ENCODE results near the gene SCRG1. TPM values are rescaled to one million over a fixed set of nuclear protein-coding genes. Genes with fewer than 3 reads are reported as not detected.

The SCRG1 gene
- total and polyA plus RNA-seq, 12 donors = 0.10 to 0.56 (median 0.26) TPM

GRCh38 chr4:173417833-173418232 lies 18.9 kb upstream of the SCRG1 start:
- DNase-seq = no peak
- Histone ChIP-seq H3K27ac (no peak overlapping the region), H3K4me1 (peaks cover 0 to 66% (median 0%) of the 10 kb centered on the region in 9 donors), H3K4me3 (no peak overlapping the region), H3K9me3 (no peaks in the 10 kb centered on the region), H3K27me3 (no peaks in the 10 kb centered on the region), H3K36me3 (peaks cover 0 to 5% (median 0%) of the 10 kb centered on the region in 9 donors)
- intact Hi-C loops (cut with DNase I) = loop anchor here in 9 of 10 donors (1.0 to 10.0 kb wide), 10 partner anchors 46 to 406 kb away; partner anchors contain the start of gene SAP30 (in 3 of the 9)
- no peak for TF ChIP-seq CTCF (IDR thresholded peaks at IDR 0.05)
- no peak for ATAC-seq

- H3K36me3 ChIP-seq = peaks cover 0 to 5% (median 0%) of the 10 kb centered on the region in 9 donors
- WGBS, 2 donors = 79 to 83% methylated on average over 26 of the region's 26 CpGs
- peak in 1 of 9 donors; percentile 17 for TF ChIP-seq CTCF (IDR thresholded peaks at IDR 0.05)
- H3K4me3 ChIP-seq = peak overlapping the region in 1 of 10 donors; percentile 18
- peak in 7 of 8 donors; percentile 18 to 70 (median 52) for ATAC-seq
- peaks cover 0 to 84% (median 0%) of the 10 kb centered on the region in 9 donors for H3K4me1 ChIP-seq
- H3K27ac ChIP-seq = peak overlapping the region in 1 of 10 donors; percentile 82
- H3K27me3 ChIP-seq = no peaks in the 10 kb centered on the region
- H3K9me3 ChIP-seq = no peaks in the 10 kb centered on the region
- intact Hi-C loops (cut with DNase I) = loop anchor here in 9 of 10 donors (1.0 to 10.0 kb wide), 9 partner anchors 44 to 404 kb away; partner anchors contain the start of gene SAP30 (in 3 of the 9)
- DNase-seq = peak in 1 of 2 donors; percentile 49
Observed at GRCh38 chr4:173415885-173416653, 17.2 kb upstream of the SCRG1 start.

- H3K27me3 ChIP-seq = no peaks in the 10 kb centered on the region
- intact Hi-C loops (cut with DNase I) = loop anchor here in 7 of 10 donors (5.0 to 10.0 kb wide), 6 partner anchors 43 to 403 kb away; partner anchors contain the start of gene SAP30 (in 2 of the 7)
- no peak for TF ChIP-seq CTCF (IDR thresholded peaks at IDR 0.05)
- ATAC-seq = peak in 3 of 8 donors; percentile 29 to 42 (median 29)
- H3K36me3 ChIP-seq = peaks cover 0 to 7% (median 0%) of the 10 kb centered on the region in 9 donors
- H3K9me3 ChIP-seq = no peaks in the 10 kb centered on the region
- no peak overlapping the region for H3K4me3 ChIP-seq
- DNase-seq = no peak
- peaks cover 0 to 87% (median 0%) of the 10 kb centered on the region in 9 donors for H3K4me1 ChIP-seq
- 82 to 86% methylated on average over 3 of the region's 3 CpGs for WGBS, 2 donors
- H3K27ac ChIP-seq = peak overlapping the region in 1 of 10 donors; percentile 82
Observed at GRCh38 chr4:173415092-173415491, 16.2 kb upstream of the SCRG1 start.

GRCh38 chr4:173414456-173414855 lies 15.5 kb upstream of the SCRG1 start:
- 85 to 89% methylated on average over 3 of the region's 3 CpGs for WGBS, 2 donors
- intact Hi-C loops (cut with DNase I) = loop anchor here in 5 of 10 donors (5.0 to 10.0 kb wide), 4 partner anchors 42 to 400 kb away; partner anchors contain the start of gene SAP30 (in 2 of the 5)
- DNase-seq = no peak
- Histone ChIP-seq H3K27ac (peak overlapping the region in 1 of 10 donors; percentile 82), H3K36me3 (peaks cover 0 to 13% (median 0%) of the 10 kb centered on the region in 9 donors), H3K27me3 (no peaks in the 10 kb centered on the region), H3K4me1 (peaks cover 0 to 88% (median 0%) of the 10 kb centered on the region in 9 donors), H3K9me3 (no peaks in the 10 kb centered on the region), H3K4me3 (no peak overlapping the region)
- no peak for TF ChIP-seq CTCF (IDR thresholded peaks at IDR 0.05)
- ATAC-seq = no peak
